Lower lobe of right lung (tissue), 2 donors: ENCODE data around the gene GEMIN4. TPM values are rescaled to one million over a fixed set of nuclear protein-coding genes. Genes with fewer than 3 reads are reported as not detected.
A peak's percentile ranks its signal among the peaks of the same experiment; 100 is the strongest.

Source experiments
- ATAC-seq, 2 donors: fragments of 200-7000 bp; cut with Tn5 transposase; one replicate each; pipeline ENCODE4 v1.9.1; 2020 to 2022; ENCODE audit warnings: mild to moderate bottlenecking in 2 of 2, moderate library complexity in 2 of 2
- DNase-seq: peaks from one replicate; pipeline ENCODE4 v3.0.0-alpha.2; 2020
- H3K27ac ChIP-seq: fragments of 200-600 bp; one replicate; pipeline ENCODE4 v1.8.0; 2022
- H3K27me3 ChIP-seq: fragments of 200-600 bp; one replicate; pipeline ENCODE4 v1.8.0; 2022; ENCODE audit warnings: low read depth
- H3K36me3 ChIP-seq: fragments of 200-600 bp; one replicate; pipeline ENCODE4 v1.8.0; 2022; ENCODE audit warnings: mild to moderate bottlenecking
- H3K4me1 ChIP-seq: fragments of 200-600 bp; one replicate; pipeline ENCODE4 v1.8.0; 2022
- H3K4me3 ChIP-seq: fragments of 200-600 bp; one replicate; pipeline ENCODE4 v1.8.0; 2022; ENCODE audit warnings: mild to moderate bottlenecking
- H3K9me3 ChIP-seq: fragments of 200-600 bp; one replicate; pipeline ENCODE4 v1.8.0; 2022
- intact Hi-C: fragments of 100-400 bp; cut with DNase I; formaldehyde crosslinking; loops from one replicate; pipeline ENCODE4 v1.11.0; 2022
- total RNA-seq: library from RNA; stranded (reverse); fragmentation: NEBNext Ultra II Directional; extraction: Animal tissue kit (Norgen Biotek cat#: 25700); gene quantifications from one replicate; pipeline ENCODE4 v1.2.1, GENCODE V29; 2021
- TF ChIP-seq, protein P1 (sequence below): fragments of 200-600 bp; IDR thresholded peaks from one replicate; pipeline ENCODE4 v1.8.0; 2022; ENCODE audit warnings: antibody characterized with exemption, mild to moderate bottlenecking
- donor health status: DM: no; HTN: yes; CAD: no; lungs with severe emphysema.

The GEMIN4 gene
- total RNA-seq, 1 donor from 2014 or later: 21.5 TPM

DNA sequence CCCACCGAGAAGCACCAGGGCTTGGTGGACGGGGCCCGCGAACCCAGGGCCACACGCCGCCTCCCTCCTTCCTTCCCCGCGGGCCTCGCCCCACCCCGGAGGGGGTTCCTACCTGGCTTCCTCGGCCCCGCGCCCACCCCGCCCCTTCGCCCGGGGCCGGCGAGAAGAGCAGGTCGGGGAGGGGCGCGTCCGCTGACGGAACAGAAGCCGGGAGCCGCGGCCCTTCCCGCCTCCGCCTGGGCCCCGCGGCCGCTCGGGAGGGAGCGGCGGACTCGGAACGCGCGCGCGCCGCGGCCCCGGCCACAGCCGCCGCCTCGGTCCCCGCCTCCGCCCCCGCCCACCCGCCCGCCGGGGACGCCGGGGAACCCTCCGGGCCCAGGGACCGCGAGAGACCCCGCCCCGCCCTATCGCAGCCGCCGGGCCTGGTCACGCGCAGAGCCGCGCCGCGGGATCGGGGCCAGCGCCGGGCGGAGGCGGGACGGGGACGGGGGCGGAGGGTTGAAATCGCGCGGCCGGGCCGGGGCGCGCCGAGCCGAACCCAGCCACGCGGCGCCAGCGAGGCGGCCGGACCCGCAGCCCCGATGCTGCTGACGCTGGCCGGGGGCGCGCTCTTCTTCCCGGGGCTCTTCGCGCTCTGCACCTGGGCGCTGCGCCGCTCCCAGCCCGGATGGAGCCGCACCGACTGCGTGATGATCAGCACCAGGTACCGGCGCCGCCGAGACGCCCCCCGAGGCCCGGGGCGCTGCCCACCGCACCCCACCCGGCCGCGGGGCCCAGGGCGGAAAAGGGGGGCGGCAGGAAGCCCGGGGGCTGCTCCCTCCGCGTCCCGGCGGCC lies 19.8 kb downstream of the GEMIN4 start, which contains the start of gene TLCD3A:
TLCD3A (plus strand) TSS at position 530 of the 835 bp plus-strand sequence; CDS start at position 582, 52 bp downstream.
- Histone ChIP-seq H3K27ac (peak within 1 kb of the TSS; percentile 76), H3K9me3 (no peaks in the 10 kb centered on the region), H3K36me3 (no peaks in the 10 kb centered on the region), H3K27me3 (no peaks in the 10 kb centered on the region), H3K4me1 (peaks cover 20% of the 10 kb centered on the region), H3K4me3 (peak within 1 kb of the TSS; percentile 75)
- intact Hi-C loops: no loop called here
- ATAC-seq (peak; percentile 86 to 91), DNase-seq (peak; percentile 83)
- TF ChIP-seq, protein P1, sequence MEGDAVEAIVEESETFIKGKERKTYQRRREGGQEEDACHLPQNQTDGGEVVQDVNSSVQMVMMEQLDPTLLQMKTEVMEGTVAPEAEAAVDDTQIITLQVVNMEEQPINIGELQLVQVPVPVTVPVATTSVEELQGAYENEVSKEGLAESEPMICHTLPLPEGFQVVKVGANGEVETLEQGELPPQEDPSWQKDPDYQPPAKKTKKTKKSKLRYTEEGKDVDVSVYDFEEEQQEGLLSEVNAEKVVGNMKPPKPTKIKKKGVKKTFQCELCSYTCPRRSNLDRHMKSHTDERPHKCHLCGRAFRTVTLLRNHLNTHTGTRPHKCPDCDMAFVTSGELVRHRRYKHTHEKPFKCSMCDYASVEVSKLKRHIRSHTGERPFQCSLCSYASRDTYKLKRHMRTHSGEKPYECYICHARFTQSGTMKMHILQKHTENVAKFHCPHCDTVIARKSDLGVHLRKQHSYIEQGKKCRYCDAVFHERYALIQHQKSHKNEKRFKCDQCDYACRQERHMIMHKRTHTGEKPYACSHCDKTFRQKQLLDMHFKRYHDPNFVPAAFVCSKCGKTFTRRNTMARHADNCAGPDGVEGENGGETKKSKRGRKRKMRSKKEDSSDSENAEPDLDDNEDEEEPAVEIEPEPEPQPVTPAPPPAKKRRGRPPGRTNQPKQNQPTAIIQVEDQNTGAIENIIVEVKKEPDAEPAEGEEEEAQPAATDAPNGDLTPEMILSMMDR: no peak

DNA sequence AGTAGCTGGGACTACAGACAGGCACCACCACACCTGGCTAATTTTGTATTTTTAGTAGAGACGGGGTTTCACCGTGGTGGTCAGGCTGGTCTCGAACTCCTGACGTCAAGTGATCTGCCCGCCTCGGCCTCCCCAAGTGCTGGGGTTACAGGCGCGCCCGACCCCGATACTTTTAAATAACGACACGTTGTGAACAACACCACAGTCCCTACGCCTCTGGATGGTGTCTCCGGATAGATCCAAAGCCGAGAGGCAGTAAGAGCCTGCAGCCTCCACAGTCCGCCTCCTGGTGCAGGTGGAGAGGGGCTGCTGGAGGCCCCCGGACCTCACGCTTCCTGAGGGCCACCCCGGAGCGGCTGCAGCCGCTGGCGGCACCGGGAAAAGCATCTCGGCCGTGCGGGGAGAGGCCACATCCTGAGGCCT lies 20.4 kb downstream of the GEMIN4 start:
- ATAC-seq (peak in 1 of 2 donors; percentile 47), DNase-seq (no peak)
- intact Hi-C loops: no loop called here
- TF ChIP-seq, protein P1: no peak
- no peaks in the 10 kb centered on the region for H3K9me3 ChIP-seq
- H3K4me3 ChIP-seq: peak overlapping the region; percentile 75
- H3K27ac ChIP-seq: peak overlapping the region; percentile 76
- no peaks in the 10 kb centered on the region for H3K27me3 ChIP-seq
- H3K36me3 ChIP-seq: no peaks in the 10 kb centered on the region
- H3K4me1 ChIP-seq: peaks cover 20% of the 10 kb centered on the region

DNA sequence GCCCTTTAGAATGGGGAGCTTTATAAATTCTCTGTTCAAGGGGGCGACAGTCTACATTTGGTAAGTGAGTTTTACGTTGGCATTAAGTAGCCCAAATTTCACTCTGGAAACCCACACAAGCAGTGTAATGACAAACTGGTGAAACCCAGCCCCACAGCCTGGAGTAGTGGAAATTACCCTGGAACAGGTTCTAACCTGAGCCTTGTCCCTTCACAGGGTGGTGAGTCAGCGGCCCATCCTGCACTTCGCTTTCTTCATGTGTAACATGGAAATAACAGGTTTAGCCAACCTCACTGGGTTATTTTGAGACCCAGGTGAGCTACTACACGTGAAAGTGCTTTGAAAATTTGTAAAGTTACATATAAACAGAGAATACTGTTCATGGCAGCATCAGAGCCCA lies 23.2 kb downstream of the GEMIN4 start:
- H3K4me3 ChIP-seq: no peak overlapping the region
- H3K36me3 ChIP-seq: no peaks in the 10 kb centered on the region
- TF ChIP-seq, protein P1: no peak
- DNase-seq: no peak
- no peak overlapping the region for H3K27ac ChIP-seq
- intact Hi-C loops: no loop called here
- no peaks in the 10 kb centered on the region for H3K9me3 ChIP-seq
- ATAC-seq: no peak
- H3K27me3 ChIP-seq: no peaks in the 10 kb centered on the region
- peaks cover 20% of the 10 kb centered on the region for H3K4me1 ChIP-seq

DNA sequence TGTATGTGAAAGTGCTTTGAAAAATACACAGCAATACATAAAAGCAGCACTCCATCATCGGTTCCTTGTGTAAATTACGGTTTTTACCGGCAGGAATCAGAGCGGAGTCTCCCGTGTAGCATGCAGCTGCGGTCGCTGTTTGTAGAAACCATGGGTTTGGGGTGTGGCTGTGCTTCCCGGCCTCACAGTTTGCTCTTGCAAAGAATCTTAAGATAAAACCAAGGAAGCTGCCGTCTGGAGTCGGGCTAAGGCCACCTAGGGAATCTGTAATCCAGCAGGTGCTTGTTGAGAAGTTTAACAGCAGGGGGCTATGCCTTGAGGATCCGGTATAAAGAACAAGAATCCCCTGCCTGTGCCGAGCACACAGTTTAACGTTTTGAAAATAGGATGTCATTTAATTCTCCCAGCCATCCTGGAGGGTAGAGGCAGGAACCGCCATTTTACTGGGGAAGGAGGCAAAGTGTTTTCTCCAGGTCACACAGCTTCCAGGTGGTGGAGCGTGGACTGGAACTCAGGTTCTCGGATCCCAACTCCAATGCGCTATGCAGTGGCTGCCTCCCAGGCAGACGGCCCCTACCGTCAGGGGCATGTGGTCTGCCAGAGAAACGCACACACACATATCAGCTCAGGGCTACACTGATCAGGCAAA lies 25.7 kb downstream of the GEMIN4 start:
- TF ChIP-seq, protein P1: no peak
- H3K27me3 ChIP-seq: no peaks in the 10 kb centered on the region
- no peaks in the 10 kb centered on the region for H3K36me3 ChIP-seq
- intact Hi-C loops: no loop called here
- H3K4me3 ChIP-seq: no peak overlapping the region
- peak overlapping the region; percentile 56 for H3K27ac ChIP-seq
- ATAC-seq: peak; percentile 39 to 80
- DNase-seq: no peak
- no peaks in the 10 kb centered on the region for H3K9me3 ChIP-seq
- peaks cover 3% of the 10 kb centered on the region for H3K4me1 ChIP-seq

DNA sequence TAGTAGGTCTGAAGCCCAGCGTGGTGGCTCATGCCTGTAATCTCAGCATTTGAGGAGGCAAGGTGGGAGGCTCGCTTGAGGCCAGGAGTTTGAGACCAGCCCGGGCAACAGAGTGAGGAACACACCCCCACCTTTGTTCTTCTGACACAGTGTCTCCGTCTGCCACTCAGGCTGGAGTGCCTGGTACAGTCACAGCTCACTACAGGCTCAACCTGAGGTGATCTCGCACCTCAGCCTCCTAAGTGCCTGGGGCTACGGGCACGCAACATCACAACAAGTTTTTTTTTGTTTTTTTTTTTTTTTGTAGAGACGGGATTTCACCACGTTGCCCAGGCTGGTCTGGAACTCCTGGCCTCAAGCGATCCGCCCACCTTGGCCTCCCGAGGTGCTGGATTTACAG lies 26.3 kb downstream of the GEMIN4 start:
- DNase-seq (no peak), ATAC-seq (peak; percentile 84 to 87)
- H3K4me1 ChIP-seq: no peaks in the 10 kb centered on the region
- H3K4me3 ChIP-seq: no peak overlapping the region
- no peaks in the 10 kb centered on the region for H3K36me3 ChIP-seq
- H3K27me3 ChIP-seq: no peaks in the 10 kb centered on the region
- intact Hi-C loops: no loop called here
- H3K9me3 ChIP-seq: no peaks in the 10 kb centered on the region
- TF ChIP-seq, protein P1: no peak
- peak overlapping the region; percentile 56 for H3K27ac ChIP-seq
